Measurements from ENCODE around the gene TRAPPC5.

DNA sequence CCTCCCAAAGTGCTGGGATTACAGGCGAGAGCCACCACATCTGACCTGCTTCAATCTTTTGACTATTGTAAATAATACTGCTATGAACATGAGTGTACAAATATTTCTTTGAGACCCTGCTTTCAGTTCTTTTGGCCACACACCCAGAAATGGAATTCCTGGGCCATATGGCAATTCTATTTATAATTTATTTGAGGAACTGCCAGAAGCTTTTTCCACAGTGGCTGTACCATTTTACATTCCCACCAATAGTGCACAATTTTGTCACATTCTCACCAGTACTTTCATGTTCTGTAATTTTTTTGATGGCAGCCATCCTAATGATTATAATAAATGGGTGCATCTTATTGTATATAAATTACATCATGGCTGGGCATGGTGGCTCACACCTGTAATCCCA, 35.0 kb downstream of the TRAPPC5 start:
- TF ChIP-seq, protein P1, sequence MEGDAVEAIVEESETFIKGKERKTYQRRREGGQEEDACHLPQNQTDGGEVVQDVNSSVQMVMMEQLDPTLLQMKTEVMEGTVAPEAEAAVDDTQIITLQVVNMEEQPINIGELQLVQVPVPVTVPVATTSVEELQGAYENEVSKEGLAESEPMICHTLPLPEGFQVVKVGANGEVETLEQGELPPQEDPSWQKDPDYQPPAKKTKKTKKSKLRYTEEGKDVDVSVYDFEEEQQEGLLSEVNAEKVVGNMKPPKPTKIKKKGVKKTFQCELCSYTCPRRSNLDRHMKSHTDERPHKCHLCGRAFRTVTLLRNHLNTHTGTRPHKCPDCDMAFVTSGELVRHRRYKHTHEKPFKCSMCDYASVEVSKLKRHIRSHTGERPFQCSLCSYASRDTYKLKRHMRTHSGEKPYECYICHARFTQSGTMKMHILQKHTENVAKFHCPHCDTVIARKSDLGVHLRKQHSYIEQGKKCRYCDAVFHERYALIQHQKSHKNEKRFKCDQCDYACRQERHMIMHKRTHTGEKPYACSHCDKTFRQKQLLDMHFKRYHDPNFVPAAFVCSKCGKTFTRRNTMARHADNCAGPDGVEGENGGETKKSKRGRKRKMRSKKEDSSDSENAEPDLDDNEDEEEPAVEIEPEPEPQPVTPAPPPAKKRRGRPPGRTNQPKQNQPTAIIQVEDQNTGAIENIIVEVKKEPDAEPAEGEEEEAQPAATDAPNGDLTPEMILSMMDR (IDR thresholded peaks at IDR 0.05), result no peak
- TF ChIP-seq POLR2A (IDR thresholded peaks at IDR 0.05), result no peak

All from thyroid gland (tissue), 4 donors.